C4-2B (cell line): ENCODE data around the gene HEYL.

ENCODE experiments used
- CTCF ChIP-seq: fragments of 450-650 bp; conservative IDR thresholded peaks from 2 replicates; pipeline ENCODE4 v1.5.1; 2017; ENCODE audit warnings: mild to moderate bottlenecking
- ZFX ChIP-seq: fragments of 450-650 bp; IDR thresholded peaks from 2 replicates; pipeline ENCODE4 v1.6.1; 2017

GRCh38 chr1:39657402-39657801 lies 18.0 kb upstream of the HEYL start:
- no peak for TF ChIP-seq CTCF
- no peak for TF ChIP-seq ZFX
